AG04449 (cell line): Measurements from ENCODE around the gene ATP5PO.

Experiments used
- CTCF ChIA-PET: fragments of 350-600 bp; formaldehyde crosslinking; extraction: SDS; loops from one replicate; lab custom pipeline; 2021; ENCODE audit warnings: antibody characterized with exemption; lab: Yijun Ruan, JAX
- POLR2A ChIA-PET: fragments of 400-600, 350-600 bp; formaldehyde crosslinking; extraction: SDS; loops from one replicate; lab custom pipeline; 2020; ENCODE audit warnings: antibody characterized with exemption, inconsistent platforms; lab: Yijun Ruan, JAX
- DNase-seq: peaks from one replicate; pipeline ENCODE4 v3.0.0-alpha.2; 2010; ENCODE audit warnings: low read depth, low spot score
- H3K4me3 ChIP-seq: 2 replicates; pipeline ENCODE4 v1.5.1; 2011; ENCODE audit warnings: low read depth, mild to moderate bottlenecking, control low read depth, low read length
- CTCF ChIP-seq: IDR thresholded peaks from one replicate; pipeline ENCODE4 v1.5.1; 2011; ENCODE audit warnings: mild to moderate bottlenecking, moderate library complexity, low read length, control low read depth, inconsistent platforms; ENCODE audit not compliant: insufficient read depth; ENCODE audit errors: missing control alignments

Gene ATP5PO

DNA sequence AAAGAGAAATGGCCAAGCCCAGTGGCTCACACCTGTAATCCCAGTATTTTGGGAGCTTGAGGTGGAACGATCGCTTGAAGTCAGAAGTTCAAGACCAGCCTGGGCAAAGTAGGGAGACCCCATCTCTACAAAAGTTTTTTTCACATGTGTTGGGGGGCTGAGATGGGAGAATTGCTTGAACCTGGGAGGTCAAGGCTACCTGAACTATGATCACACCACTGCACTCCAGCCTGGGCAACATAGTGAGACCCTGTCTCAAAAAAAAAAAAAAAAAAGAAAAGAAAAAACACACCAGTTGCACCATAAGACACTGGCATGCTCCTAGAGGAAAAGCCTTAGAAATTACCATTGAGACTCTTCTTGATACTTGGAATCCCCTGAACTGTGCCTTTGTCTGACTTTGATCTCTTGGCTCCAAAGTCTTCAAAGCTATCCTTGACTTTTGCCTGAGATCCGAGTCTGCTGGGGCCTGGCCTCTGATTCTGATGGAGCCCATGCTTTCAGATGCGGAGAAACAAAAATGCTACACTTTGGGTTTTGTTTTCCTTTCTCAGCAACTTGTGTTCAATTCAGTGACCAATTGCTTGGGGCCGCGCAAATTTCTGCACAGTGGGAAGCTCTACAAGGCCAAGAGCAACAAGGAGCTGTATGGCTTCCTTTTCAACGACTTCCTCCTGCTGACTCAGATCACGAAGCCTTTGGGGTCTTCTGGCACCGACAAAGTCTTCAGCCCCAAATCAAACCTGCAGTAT, 33.7 kb downstream of the ATP5PO start:
- CTCF ChIA-PET = interaction anchor here (1.1 kb wide), 1 partner anchor 32 kb away, joined by 3 read pairs; no protein-coding TSS in a partner anchor
- H3K4me3 ChIP-seq = no peak overlapping the region
- no peak for DNase-seq
- POLR2A ChIA-PET = no interaction called here
- TF ChIP-seq CTCF = no peak

- no peak for DNase-seq
- no peak overlapping the region for H3K4me3 ChIP-seq
- ChIA-PET POLR2A (no interaction called here), CTCF (no interaction called here)
- no peak for TF ChIP-seq CTCF
Measured at GRCh38 chr21:33880626-33881025, 35.0 kb downstream of the ATP5PO start.

DNA sequence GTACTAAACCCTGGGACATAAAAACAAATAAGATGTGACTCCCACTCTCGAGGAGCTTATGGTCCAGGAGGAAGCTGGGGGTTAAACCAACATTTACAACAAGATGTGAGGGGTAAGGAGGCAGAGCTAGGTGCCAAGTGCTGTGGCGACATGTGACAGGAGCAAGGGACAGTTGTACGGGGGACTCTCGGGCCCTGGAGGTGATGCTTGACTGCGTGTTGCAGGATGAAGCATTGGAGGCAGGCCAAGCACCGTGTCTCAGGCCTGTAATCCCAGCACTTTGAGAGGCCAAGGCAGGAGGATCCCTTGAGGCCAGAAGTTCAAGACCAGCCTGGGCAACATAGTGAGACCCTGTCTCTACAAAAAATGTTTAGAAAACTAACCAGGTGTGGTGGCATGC, 36.8 kb downstream of the ATP5PO start:
- CTCF ChIA-PET = no interaction called here

GRCh38 chr21:33875026-33875695, 40.4 kb downstream of the ATP5PO start:
- CTCF ChIA-PET = interaction anchor here (1.0 kb wide), 1 partner anchor 19 kb away, joined by 4 read pairs; no protein-coding TSS in a partner anchor
- DNase-seq = no peak
- no peak for TF ChIP-seq CTCF
- H3K4me3 ChIP-seq = no peak overlapping the region
- POLR2A ChIA-PET = no interaction called here

More for the DNA sequence above, 36.8 kb downstream of the ATP5PO start:
- TF ChIP-seq CTCF = no peak
- POLR2A ChIA-PET = no interaction called here
- DNase-seq = no peak
- no peak overlapping the region for H3K4me3 ChIP-seq

DNA sequence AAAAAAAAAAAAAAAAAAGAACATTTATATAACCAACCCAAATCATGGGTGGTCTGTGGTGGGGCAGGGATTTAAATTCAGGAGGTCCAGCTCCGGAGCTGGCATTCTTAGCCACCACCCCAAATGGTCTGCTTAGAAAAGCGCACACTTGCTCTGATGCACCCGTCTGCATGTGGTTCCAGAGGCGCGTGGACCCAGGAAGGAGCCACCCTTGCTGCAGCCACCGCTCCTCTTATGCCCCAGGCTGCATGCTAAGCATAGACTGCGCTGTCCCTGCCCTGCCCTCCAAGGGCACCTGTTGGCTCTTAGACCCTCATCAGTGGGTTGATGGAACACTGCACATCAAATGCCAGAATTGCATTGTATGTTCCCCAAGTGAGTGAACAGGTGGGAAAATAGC, 41.4 kb downstream of the ATP5PO start:
- no peak for DNase-seq
- ChIA-PET CTCF (no interaction called here), POLR2A (no interaction called here)
- no peak overlapping the region for H3K4me3 ChIP-seq
- TF ChIP-seq CTCF = no peak

DNA sequence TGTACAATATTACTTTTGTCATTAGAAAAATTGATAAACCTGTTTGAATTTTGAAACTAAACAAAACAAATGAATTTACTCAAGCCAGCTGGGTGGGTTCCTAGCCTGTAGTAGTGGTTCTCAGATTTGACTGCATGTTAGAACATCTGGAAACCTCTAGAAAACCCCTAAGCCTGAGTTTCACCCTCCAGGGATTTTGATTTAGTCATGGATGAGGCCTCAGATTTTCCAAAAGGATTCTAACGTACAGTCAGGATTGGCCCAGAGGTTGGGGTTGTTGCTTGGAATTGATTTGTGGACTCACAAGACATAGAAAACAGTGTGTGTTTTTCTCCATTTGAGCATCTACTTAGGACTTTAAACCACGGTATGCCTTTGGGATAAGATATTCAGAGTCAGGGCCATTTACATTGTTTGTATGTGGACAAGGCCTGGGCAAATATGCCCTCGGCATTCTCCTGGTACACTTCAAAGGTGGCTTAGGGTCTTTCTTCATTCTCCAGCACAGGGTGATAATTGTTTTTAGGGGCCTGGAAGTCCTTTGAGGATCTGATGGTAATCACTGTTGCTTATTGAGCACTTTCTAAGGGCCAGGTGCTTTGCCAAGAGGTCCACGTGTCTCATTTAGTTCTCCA, 42.6 kb downstream of the ATP5PO start:
- no peak for TF ChIP-seq CTCF
- H3K4me3 ChIP-seq = no peak overlapping the region
- DNase-seq = no peak
- ChIA-PET POLR2A (no interaction called here), CTCF (no interaction called here)
